GM18499 (cell line): Measurements from ENCODE around the gene SYDE2.
A peak's percentile ranks its signal among the peaks of the same experiment; 100 is the strongest.
"Not testable (repeated sequence)": the region's sequence is repeated elsewhere in the genome, so short reads cannot be mapped to it uniquely, and the experiment has no call there.

Experiments used
- ATAC-seq: cut with Tn5 transposase; IDR thresholded peaks from one replicate; pipeline ENCODE4 v1.9.1; 2021; ENCODE audit warnings: moderate number of reproducible peaks; ENCODE audit not compliant: insufficient read depth, unreplicated experiment

Gene SYDE2

GRCh38 chr1:85172684-85173337 lies 28.0 kb downstream of the SYDE2 start:
- no peak for ATAC-seq

- no peak for ATAC-seq
Measured at GRCh38 chr1:85171721-85172120, 29.1 kb downstream of the SYDE2 start.

GRCh38 chr1:85168884-85169283 lies 31.9 kb downstream of the SYDE2 start:
- ATAC-seq, result no peak

GRCh38 chr1:85166351-85166750 lies 34.5 kb downstream of the SYDE2 start:
- ATAC-seq, result no peak

GRCh38 chr1:85158910-85159309 lies 41.9 kb downstream of the SYDE2 start:
- no peak for ATAC-seq

- no peak for ATAC-seq
Measured at GRCh38 chr1:85157436-85157835, 43.4 kb downstream of the SYDE2 start.

- no peak for ATAC-seq
Measured at GRCh38 chr1:85153149-85153891, 47.5 kb downstream of the SYDE2 start.

GRCh38 chr1:85151446-85151845 lies 49.4 kb downstream of the SYDE2 start:
- ATAC-seq, result no peak

- no peak for ATAC-seq
Measured at GRCh38 chr1:85149805-85150204, 51.0 kb downstream of the SYDE2 start.

GRCh38 chr1:85148524-85149250 lies 52.1 kb downstream of the SYDE2 start:
- peak; percentile 82 for ATAC-seq

- no peak for ATAC-seq
Measured at GRCh38 chr1:85146972-85147359, 53.9 kb downstream of the SYDE2 start.

- ATAC-seq, result not testable (repeated sequence)
Measured at GRCh38 chr1:85146298-85146971, 54.4 kb downstream of the SYDE2 start.

GRCh38 chr1:85144351-85144750 lies 56.5 kb downstream of the SYDE2 start:
- ATAC-seq, result no peak

GRCh38 chr1:85142753-85143152 lies 58.1 kb downstream of the SYDE2 start:
- ATAC-seq, result no peak

- not testable (repeated sequence) for ATAC-seq
Measured at GRCh38 chr1:85138439-85138838, 62.4 kb downstream of the SYDE2 start.

- no peak for ATAC-seq
Measured at GRCh38 chr1:85137660-85138059, 63.2 kb downstream of the SYDE2 start.

- no peak for ATAC-seq
Measured at GRCh38 chr1:85135392-85135798, 65.4 kb downstream of the SYDE2 start.

GRCh38 chr1:85134583-85135391 lies 66.0 kb downstream of the SYDE2 start:
- ATAC-seq, result no peak

GRCh38 chr1:85133565-85134159 lies 67.2 kb downstream of the SYDE2 start:
- no peak for ATAC-seq
